GM21576 (cell line): ENCODE data around the gene SEC14L3.

ENCODE experiments used
- ATAC-seq: cut with Tn5 transposase; IDR thresholded peaks from one replicate; pipeline ENCODE4 v1.9.1; 2021; ENCODE audit warnings: mild to moderate bottlenecking, moderate library complexity; ENCODE audit not compliant: unreplicated experiment

The SEC14L3 gene

GRCh38 chr22:30424534-30425326 lies 47.1 kb downstream of the SEC14L3 start:
- no peak for ATAC-seq

- ATAC-seq, result peak; percentile 86
Observed at GRCh38 chr22:30423959-30424533, 47.8 kb downstream of the SEC14L3 start.

GRCh38 chr22:30423301-30423958 lies 48.4 kb downstream of the SEC14L3 start:
- peak; percentile 15 for ATAC-seq

DNA sequence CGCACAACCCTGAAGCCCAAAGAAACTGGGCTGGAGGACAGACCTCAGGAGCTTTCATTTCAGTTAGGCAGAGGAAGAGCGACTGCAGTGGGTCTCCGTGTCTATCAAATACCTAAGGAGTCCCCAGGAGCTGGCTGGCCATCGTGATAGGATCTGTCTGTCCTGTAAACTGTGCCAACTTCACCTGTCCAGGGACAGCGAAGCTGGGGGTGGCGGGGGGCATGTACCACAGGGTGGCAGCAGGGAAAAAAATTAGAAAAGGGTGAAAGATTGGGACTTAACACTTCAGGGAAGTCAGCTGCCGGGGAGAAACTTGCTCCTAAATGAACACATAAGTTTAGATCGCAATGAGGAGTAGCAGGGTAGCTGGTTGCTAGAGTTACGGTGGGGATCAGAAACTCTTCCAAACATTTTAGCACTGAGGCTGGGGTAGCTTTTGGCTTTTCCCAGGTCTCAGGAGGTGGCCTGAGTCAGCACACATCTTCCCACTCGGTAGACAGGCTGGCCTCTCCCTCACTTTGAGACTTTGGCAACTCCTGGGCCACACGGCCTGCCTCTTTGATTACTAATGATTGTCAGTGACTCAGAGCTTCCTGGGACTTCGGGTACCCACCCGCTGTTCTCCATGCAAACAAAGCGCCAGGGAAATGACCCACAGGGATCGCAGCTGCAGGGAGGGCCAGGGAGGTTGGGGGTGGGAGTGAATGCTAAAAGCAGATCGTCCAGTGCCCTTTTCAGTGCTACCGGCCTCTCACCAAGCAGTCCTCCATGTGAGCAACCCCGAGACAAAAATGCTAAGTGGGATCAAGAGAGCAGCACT lies 49.1 kb downstream of the SEC14L3 start:
- ATAC-seq, result no peak

- ATAC-seq, result no peak
Observed at GRCh38 chr22:30421695-30422480, 49.9 kb downstream of the SEC14L3 start.

DNA sequence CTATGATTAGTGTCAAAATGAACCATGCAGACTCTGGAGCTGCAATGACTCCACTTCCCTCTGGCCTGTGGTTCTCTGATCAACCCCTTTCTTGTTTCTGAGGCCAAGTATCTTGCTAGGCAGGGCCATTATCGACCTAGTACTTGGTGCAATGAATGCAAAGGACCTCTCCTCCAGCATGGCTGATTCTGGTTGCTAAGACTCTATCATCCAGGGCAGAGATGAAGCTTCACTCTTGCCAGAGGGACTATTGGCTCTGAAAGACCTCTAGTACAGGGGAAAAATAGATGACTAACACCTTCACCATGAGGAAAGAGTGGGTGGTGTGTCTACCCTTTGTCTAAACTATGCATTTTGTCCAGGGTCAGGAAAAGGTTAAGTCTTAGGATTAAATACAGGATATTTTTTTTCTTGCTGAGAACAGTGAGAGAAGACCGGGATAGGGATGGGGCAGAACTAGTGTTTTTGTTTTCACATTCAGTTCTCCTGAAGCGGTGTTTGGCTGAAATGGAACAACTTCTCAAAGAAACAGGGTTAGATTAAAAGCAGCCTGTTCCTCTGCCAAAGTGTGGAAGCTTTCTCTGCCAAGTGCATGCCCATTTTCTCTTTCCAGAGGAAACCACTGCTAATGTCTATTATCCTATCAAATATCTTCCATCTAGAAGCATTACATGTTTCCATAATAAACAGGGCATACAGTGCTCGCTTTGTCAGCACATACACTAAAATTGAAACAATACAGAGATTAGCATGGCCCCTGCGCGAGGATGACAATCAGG lies 51.3 kb downstream of the SEC14L3 start:
- no peak for ATAC-seq

DNA sequence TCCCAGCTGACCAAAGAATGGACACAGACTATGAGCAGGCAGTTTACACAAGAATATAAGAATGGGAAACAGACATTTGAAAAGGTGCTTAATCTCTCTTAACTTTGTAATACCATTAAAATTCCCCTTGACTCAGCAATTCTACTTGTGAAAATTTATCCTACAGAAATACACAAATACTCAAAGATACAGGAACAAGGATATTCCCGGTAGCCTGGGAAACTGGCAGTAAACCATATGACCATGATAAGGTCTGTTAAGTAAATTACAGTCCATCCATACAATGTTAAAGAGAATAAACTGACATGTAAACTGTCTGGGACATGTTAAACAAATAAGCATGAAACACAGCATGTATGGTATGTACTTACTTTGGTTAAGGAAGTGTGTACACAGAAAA lies 55.0 kb downstream of the SEC14L3 start:
- ATAC-seq, result no peak

DNA sequence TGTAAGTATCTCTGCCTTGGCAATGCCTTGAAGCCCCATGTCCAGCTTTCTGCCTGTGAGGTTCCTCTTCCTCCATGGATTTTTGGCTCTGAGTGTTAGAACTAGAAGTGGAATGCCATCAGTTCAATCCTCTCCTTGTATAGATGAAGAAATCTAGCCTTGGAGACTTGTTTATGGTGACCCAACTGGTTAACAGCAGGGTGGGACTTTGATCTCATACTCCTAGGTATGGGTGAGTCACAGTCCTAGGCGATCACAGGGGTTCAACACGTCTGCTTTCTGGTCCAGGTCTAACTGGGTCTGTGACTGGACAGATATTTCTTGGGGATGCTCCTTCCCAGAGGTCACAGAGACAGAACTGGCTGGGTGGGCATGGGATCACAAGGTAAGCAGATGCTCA lies 55.4 kb downstream of the SEC14L3 start:
- no peak for ATAC-seq

DNA sequence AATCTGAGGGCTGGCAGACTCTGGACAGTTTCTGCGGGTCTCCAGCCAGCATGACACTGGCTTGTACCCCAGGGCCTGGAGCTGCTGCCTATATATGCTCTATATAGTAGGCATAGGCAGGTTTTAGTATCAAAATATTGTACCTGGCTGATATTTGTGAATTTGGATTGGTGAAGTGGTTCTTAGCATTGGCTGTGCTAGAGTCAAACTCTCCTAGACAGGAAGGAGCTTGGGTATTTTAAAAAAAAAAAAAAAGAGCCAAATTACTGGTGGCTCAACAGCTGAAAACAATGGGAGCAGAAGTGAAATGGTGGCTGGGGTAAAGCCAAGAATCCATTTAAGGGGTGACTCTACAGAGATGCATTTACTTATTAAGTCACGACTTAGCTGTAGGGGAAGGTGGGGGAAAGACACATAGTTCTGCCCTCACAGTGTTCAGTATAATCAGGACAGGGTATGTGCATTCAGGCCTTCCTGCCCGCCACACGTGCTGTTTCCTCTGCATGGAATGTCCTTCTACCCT lies 57.2 kb downstream of the SEC14L3 start:
- no peak for ATAC-seq

DNA sequence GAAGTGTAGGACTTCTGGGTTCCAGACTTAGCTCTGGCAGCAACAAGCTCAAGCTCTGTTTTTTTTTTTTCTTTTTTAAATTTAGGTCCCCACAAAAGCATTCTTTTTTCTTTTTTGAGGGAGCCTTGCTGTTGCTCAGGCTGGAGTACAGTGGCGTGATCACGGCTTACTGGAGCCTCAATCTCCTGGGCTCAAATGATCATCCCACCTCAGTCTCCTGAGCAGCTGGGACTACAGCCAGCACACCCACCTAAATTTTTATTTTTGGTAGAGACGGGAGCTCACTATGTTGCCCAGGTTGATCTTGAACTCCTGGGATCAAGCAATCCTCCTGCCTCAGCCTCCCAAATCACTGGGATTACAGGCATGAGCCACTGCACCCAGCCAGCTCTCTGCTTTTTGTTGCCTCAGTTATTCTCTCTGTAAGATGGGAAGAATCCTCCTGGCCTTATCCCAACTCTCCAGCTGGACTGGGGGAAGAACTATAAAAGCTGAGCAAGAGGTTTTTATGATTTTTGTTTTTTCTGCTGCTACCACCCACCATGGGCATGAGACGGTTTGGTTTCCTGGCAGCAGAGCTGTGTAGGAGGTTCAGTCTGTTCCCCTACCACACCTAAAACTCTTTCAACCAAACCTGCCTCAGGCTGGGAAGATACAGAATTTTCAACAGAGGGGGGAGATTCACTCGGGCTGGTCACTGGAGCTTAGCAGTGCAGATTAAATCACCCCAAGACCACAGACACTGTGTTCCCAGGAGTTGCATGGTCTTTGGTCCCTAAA lies 57.9 kb downstream of the SEC14L3 start:
- ATAC-seq, result no peak

- ATAC-seq, result no peak
Observed at GRCh38 chr22:30413001-30413400, 58.8 kb downstream of the SEC14L3 start.

- no peak for ATAC-seq
Observed at GRCh38 chr22:30411780-30412179, 60.0 kb downstream of the SEC14L3 start.
